ENCODE data around the gene UBE2L6. TPM values are rescaled to one million over a fixed set of nuclear protein-coding genes. Genes with fewer than 3 reads are reported as not detected.

The UBE2L6 gene
- polyA plus RNA-seq: 19.2 and 28.4 TPM in 2 replicates

DNA sequence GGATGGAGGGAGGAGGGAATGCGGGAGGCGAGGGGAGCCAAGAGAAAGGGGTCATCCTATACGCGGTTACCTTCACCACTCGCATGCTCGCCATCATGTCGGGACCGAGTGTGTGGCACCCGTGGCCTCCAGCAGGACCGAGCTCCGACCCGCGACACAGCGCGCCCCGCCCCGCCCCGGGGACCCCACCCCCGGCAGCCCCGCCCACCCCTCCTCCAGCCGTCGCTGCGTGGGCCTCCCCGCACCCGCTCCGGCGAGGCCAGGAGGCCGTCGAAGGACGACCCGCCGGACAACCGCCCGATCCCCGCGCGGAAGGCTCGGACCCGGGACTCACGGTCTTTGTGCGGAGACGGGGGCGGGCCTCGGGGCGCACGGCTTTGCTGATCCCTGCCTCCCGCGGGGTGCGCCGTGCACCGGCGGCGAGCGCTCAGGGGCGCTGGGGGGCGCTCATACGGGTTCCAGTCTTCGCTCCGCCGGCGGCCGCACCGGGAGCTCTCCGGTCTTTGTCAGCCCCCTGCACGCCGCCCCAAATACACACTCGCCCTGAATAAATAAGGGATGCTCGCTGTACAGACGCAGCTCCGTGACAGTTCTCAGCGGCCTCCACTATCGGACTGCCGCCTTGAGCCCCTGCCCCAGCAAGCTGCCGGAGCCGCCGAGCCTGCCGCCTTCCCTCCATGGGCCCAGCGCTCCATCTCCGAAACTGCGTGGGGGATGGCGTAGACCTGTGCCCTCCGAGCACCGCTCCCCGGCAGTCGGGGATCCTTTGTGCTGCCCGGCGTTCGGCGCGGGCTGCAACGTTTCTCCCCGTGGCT lies at the start of gene UBE2L6:
Gene UBE2L6 (minus strand): TSS at position 158 of the 815 bp plus-strand sequence. CDS start 61 bp downstream, at position 97.

GRCh38 chr11:57597461-57597915 lies 30.0 kb upstream of the UBE2L6 start, which contains the start of gene SERPING1:
SERPING1 (plus strand) TSS chr11:57597685; CDS start chr11:57598271, 586 bp downstream.

DNA sequence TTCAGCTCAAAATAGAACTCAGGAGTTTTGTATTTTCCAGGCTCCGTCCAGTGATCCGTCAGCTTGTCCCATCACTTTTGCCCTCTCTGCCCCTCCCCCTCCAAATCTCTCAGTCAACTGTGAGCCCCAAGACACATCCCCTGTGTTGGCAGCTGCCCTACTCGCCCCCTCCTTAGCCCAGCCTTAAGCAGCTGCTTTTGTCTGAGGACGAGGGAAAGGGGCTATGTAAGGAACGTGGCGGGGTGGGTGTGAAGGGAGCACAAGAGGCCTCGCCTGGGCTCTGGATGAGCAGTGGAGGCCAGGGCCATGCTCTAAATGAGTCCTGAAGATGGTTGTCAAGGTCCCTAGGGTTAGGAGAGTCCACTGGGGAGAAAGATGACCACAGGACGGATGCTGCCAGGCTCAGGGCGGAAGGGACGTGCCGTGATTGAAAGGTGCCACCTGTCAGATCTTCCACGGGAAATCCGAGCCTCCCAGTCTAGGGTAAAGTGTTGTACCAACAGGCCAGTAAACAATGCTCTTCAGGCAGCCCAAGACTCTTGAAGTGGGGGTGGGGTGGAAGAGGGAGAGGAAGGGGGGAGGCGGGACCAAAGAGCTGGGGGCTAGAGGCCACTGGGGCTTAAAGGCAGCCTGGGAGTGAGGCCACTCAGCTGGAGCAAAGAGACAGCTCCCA lies 30.4 kb downstream of the UBE2L6 start, which contains the start of gene SMTNL1:
Gene SMTNL1 (plus strand): TSS at position 649 of the 673 bp plus-strand sequence. CDS start 5,048 bp downstream, outside the sequence.

DNA sequence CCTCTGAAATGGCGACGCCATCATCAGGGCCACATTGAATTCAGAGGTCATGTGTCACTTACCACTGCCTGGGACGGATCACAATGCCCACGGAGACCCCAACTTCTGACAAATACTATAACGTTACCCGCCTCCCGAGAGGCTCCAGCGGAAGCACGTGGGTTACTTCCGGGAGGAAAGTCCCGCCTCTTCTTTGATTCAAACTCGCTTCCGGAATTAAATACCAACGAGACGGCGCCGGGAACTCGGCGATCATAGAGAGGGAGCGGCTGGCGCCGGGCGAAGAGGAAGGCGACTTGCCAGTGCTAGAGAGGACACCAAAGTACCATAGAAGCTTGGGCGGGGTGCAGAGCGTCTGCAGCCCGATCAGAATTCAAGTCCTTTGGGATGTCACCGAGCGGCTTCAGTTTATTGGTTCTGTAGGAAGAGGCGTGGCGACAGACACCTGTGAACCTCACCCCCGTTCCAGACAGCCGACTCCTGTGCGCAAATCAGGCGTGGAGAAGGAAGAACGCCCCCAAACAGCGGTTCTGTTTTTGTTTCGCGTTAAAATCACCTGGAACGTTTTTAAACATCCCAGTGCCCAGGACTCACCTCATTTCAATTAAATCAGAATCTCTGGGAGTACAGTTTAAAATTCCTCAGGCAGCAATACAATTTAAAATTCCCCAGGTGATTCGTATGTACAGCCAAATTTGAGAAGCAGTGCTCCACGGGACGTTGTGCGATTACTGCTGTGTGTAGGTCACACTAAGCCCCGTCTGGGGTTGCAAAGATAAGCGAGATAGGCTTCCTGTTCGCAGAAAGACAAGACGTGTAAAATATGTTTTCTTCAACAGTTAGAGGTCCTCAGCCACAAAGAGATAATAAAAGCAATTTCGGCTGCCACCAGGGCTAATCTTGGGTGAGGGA lies 36.6 kb downstream of the UBE2L6 start, which contains the start of gene TIMM10:
Gene TIMM10 (minus strand): TSS at position 159 of the 912 bp plus-strand sequence. CDS start 565 bp downstream, outside the sequence.

GRCh38 chr11:57515332-57516060 lies 52.0 kb downstream of the UBE2L6 start, which contains the start of gene SLC43A1:
SLC43A1 (minus strand) TSS chr11:57515702; CDS start chr11:57514111, 1,591 bp downstream.

Other genes starting within 250 kb of the UBE2L6 start
- 3.7 and 5.3 TPM in 2 replicates for gene TNKS1BP1, start 242.7 kb downstream of the UBE2L6 start, polyA plus RNA-seq
- 24.9 and 28.2 TPM in 2 replicates for gene SSRP1, start 231.8 kb downstream of the UBE2L6 start, polyA plus RNA-seq
- gene P2RX3, start 229.3 kb downstream of the UBE2L6 start, polyA plus RNA-seq: not detected in 2 replicates
- not detected in 2 replicates for gene PRG3, start 186.5 kb downstream of the UBE2L6 start, polyA plus RNA-seq
- not detected in 2 replicates for gene PRG2, start 177.0 kb downstream of the UBE2L6 start, polyA plus RNA-seq
- gene SLC43A3, start 140.6 kb downstream of the UBE2L6 start, polyA plus RNA-seq: 1.1 and 3.0 TPM in 2 replicates
- 0.16 TPM in 1 of 2 replicates, not detected in the other for gene RTN4RL2, start 107.1 kb downstream of the UBE2L6 start, polyA plus RNA-seq
- gene SLC43A1, start 52.0 kb downstream of the UBE2L6 start, polyA plus RNA-seq: 0.16 and 1.1 TPM in 2 replicates
- gene TIMM10, start 36.9 kb downstream of the UBE2L6 start, polyA plus RNA-seq: 261 and 303 TPM in 2 replicates
- gene SMTNL1, start 30.1 kb downstream of the UBE2L6 start, polyA plus RNA-seq: not detected in 2 replicates
- gene SERPING1, start 30.0 kb upstream of the UBE2L6 start, polyA plus RNA-seq: 9.1 and 24.1 TPM in 2 replicates
- gene YPEL4, start 82.2 kb upstream of the UBE2L6 start, polyA plus RNA-seq: 0.24 and 1.0 TPM in 2 replicates
- 5.1 and 5.6 TPM in 2 replicates for gene CLP1, start 90.1 kb upstream of the UBE2L6 start, polyA plus RNA-seq
- 26.2 and 26.9 TPM in 2 replicates for gene ZDHHC5, start 100.4 kb upstream of the UBE2L6 start, polyA plus RNA-seq
- 16.3 and 22.3 TPM in 2 replicates for gene MED19, start 144.5 kb upstream of the UBE2L6 start, polyA plus RNA-seq
- 167 and 173 TPM in 2 replicates for gene TMX2, start 144.9 kb upstream of the UBE2L6 start, polyA plus RNA-seq
- 58.7 and 79.0 TPM in 2 replicates for gene SELENOH, start 173.8 kb upstream of the UBE2L6 start, polyA plus RNA-seq
- 0.24 TPM in 1 of 2 replicates, not detected in the other for gene BTBD18, start 184.1 kb upstream of the UBE2L6 start, polyA plus RNA-seq
- gene CTNND1, start 194.1 kb upstream of the UBE2L6 start, polyA plus RNA-seq: 10.6 and 12.1 TPM in 2 replicates